Pancreas (tissue), 10 donors: Measurements from ENCODE around the gene MPLKIP. TPM values are rescaled to one million over a fixed set of nuclear protein-coding genes. Genes with fewer than 3 reads are reported as not detected.

Experiments used
- ATAC-seq, 4 donors: fragments of 200-7000 bp; cut with Tn5 transposase; one replicate each; pipeline versions ENCODE4 v1.8.0 to v1.9.1; 2020; ENCODE audit warnings: mild to moderate bottlenecking in 4 of 4, moderate library complexity in 4 of 4
- DNase-seq, 6 donors: peaks; one replicate each; pipeline ENCODE4 v3.0.0-alpha.2; 2020
- FAIRE-seq: peaks from 2 replicates; lab custom pipeline; 2012; peaks lifted over from hg19 to GRCh38; lab: Jason Lieb, UNC
- H3K27ac ChIP-seq, 4 donors: fragments of 200-600 bp; sonication (generic); 1 replicate in 3 of 4; 2 replicates in 1 of 4; pipeline versions ENCODE4 v1.5.0 to v1.8.0; 2020
- H3K27me3 ChIP-seq, 4 donors: fragments of 200-600 bp; one replicate each; pipeline ENCODE4 v1.8.0; 2021
- H3K36me3 ChIP-seq, 3 donors: fragments of 200-600 bp; sonication (generic) in 1 of 3; one replicate each; pipeline versions ENCODE4 v1.5.0 to v1.8.0; 2020 to 2021
- H3K4me1 ChIP-seq, 3 donors: fragments of 200-600 bp; one replicate each; pipeline ENCODE4 v1.8.0; 2021
- H3K4me3 ChIP-seq, 4 donors: fragments of 200-600 bp; sonication (generic) in 2 of 4; one replicate each; pipeline versions ENCODE4 v1.5.0 to v1.8.0; 2020 to 2021
- H3K9me3 ChIP-seq, 4 donors: fragments of 200-600 bp; one replicate each; pipeline ENCODE4 v1.8.0; 2021
- WGBS, 2 donors: extraction: QIAGEN DNeasy Blood & Tissue Kit; methylation state at CpG; one replicate each; pipeline ENCODE4 v1.1.7; 2013; 5-methylcytosine and 5-hydroxymethylcytosine counted together
- intact Hi-C, 3 donors: fragments of 100-400 bp; cut with DNase I; formaldehyde crosslinking; loops; one replicate each; pipeline versions ENCODE4 v1.11.1 to v1.14.2; 2022
- polyA plus RNA-seq, 2 donors: library from polyadenylated mRNA; stranded (reverse); fragments of 200-250 nt; gene quantifications; one replicate each; pipeline ENCODE4 v1.2.3, GENCODE V29; 2013
- total RNA-seq, 6 donors: library from RNA; stranded (reverse); fragmentation: NEBNext Ultra II Directional in 4 of 6; extraction: Animal tissue kit (Norgen Biotek cat#: 25700) in 4 of 6; gene quantifications; one replicate each; pipeline versions ENCODE4 v1.2.1 to v1.2.4, GENCODE V29; 2021 to 2023
- TF ChIP-seq, protein P1 (sequence below), 4 donors: fragments of 200-600 bp; sonication (generic) in 3 of 4; IDR thresholded peaks; one replicate each; pipeline versions ENCODE4 v1.5.0 to v1.8.0; 2021; ENCODE audit warnings: antibody characterized with exemption in 4 of 4
- donor health status: healthy with polysubstance abuse.
- donor health status: DM: no; HTN: no; CAD: no; lungs with moderate emphysema.
- donor health status: DM: no; HTN: no; CAD: no.
- donor health status: control.
- donor health status: control.
- donor health status: Bipolar disorder and iron deficiency.
- donor health status: DM: yes; HTN: yes; CAD: no.
- donor health status: DM: no; HTN: no; CAD: no.
- donor health status: DM: no; HTN: no; CAD: no.
- donor health status: DM: yes; HTN: yes; CAD: no.

MPLKIP gene
- total and polyA plus RNA-seq, 8 donors = 9.3 to 21.7 (median 15.1) TPM

- H3K4me1 ChIP-seq = no peaks in the 10 kb centered on the region
- no peak for DNase-seq
- no peaks in the 10 kb centered on the region for H3K9me3 ChIP-seq
- no peak for FAIRE-seq
- no peaks in the 10 kb centered on the region for H3K27me3 ChIP-seq
- WGBS, 2 donors = 89 to 93% methylated on average over 3 of the region's 3 CpGs
- H3K4me3 ChIP-seq = no peak overlapping the region
- TF ChIP-seq, protein P1, sequence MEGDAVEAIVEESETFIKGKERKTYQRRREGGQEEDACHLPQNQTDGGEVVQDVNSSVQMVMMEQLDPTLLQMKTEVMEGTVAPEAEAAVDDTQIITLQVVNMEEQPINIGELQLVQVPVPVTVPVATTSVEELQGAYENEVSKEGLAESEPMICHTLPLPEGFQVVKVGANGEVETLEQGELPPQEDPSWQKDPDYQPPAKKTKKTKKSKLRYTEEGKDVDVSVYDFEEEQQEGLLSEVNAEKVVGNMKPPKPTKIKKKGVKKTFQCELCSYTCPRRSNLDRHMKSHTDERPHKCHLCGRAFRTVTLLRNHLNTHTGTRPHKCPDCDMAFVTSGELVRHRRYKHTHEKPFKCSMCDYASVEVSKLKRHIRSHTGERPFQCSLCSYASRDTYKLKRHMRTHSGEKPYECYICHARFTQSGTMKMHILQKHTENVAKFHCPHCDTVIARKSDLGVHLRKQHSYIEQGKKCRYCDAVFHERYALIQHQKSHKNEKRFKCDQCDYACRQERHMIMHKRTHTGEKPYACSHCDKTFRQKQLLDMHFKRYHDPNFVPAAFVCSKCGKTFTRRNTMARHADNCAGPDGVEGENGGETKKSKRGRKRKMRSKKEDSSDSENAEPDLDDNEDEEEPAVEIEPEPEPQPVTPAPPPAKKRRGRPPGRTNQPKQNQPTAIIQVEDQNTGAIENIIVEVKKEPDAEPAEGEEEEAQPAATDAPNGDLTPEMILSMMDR (IDR thresholded peaks at IDR 0.05) = no peak
- no peak overlapping the region for H3K27ac ChIP-seq
- H3K36me3 ChIP-seq = no peaks in the 10 kb centered on the region
- intact Hi-C loops = no loop called here
- ATAC-seq = no peak
These were observed 32.9 kb upstream of the MPLKIP start for GRCh38 chr7:40167291-40167690.

- FAIRE-seq = no peak
These were observed 30.8 kb upstream of the MPLKIP start for GRCh38 chr7:40165216-40165615.

GRCh38 chr7:40162516-40162915 is 28.1 kb upstream of the MPLKIP start:
- ATAC-seq (no peak), FAIRE-seq (no peak), DNase-seq (no peak)
- TF ChIP-seq, protein P1 (IDR thresholded peaks at IDR 0.05) = no peak
- Histone ChIP-seq H3K36me3 (no peaks in the 10 kb centered on the region), H3K4me1 (no peaks in the 10 kb centered on the region), H3K9me3 (no peaks in the 10 kb centered on the region), H3K27ac (no peak overlapping the region), H3K27me3 (no peaks in the 10 kb centered on the region), H3K4me3 (no peak overlapping the region)
- intact Hi-C loops = no loop called here
- WGBS, 2 donors = 89 to 91% methylated on average over 2 of the region's 2 CpGs

More at GRCh38 chr7:40165216-40165615, 30.8 kb upstream of the MPLKIP start:
- Histone ChIP-seq H3K9me3 (no peaks in the 10 kb centered on the region), H3K4me3 (no peak overlapping the region), H3K27me3 (no peaks in the 10 kb centered on the region), H3K4me1 (no peaks in the 10 kb centered on the region), H3K27ac (no peak overlapping the region), H3K36me3 (no peaks in the 10 kb centered on the region)
- WGBS, 2 donors = 61% methylated on average over 1 of the region's 1 CpG
- TF ChIP-seq, protein P1 (IDR thresholded peaks at IDR 0.05) = no peak
- intact Hi-C loops = no loop called here
- DNase-seq = no peak
- ATAC-seq = no peak

- H3K27me3 ChIP-seq = no peaks in the 10 kb centered on the region
- no peaks in the 10 kb centered on the region for H3K36me3 ChIP-seq
- H3K4me1 ChIP-seq = no peaks in the 10 kb centered on the region
- no peak overlapping the region for H3K27ac ChIP-seq
- DNase-seq = no peak
- H3K4me3 ChIP-seq = no peak overlapping the region
- TF ChIP-seq, protein P1 (IDR thresholded peaks at IDR 0.05) = no peak
- no peak for FAIRE-seq
- intact Hi-C loops = no loop called here
- 75 to 83% methylated on average over 4 of the region's 4 CpGs for WGBS, 2 donors
- no peaks in the 10 kb centered on the region for H3K9me3 ChIP-seq
- ATAC-seq = no peak
These were observed 22.6 kb upstream of the MPLKIP start for GRCh38 chr7:40156988-40157387.

DNA sequence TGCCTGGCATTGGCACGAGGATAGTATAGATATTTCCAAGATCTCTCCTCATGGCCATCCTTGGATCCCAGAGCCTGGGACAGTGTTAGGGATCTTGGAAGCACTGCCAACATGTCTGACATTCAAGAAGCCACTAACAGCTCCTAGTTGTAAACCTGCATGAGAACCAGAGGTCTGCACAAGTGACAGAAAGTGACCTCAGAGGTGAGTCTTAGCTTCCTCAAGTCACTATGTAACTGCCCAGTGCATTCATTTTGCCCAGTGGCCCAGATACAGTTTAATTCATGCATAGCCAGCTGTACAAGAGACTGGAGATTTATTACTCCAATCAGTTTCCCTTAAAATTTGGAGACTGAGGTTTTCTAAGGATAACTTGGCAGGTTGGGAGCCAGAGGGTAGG is 17.1 kb upstream of the MPLKIP start:
- H3K36me3 ChIP-seq = no peaks in the 10 kb centered on the region
- FAIRE-seq (no peak), ATAC-seq (no peak), DNase-seq (no peak)
- TF ChIP-seq, protein P1 (IDR thresholded peaks at IDR 0.05) = no peak
- no peak overlapping the region for H3K4me3 ChIP-seq
- intact Hi-C loops = no loop called here
- H3K4me1 ChIP-seq = no peaks in the 10 kb centered on the region
- no peaks in the 10 kb centered on the region for H3K9me3 ChIP-seq
- WGBS, 2 donors = 85 to 93% methylated on average over 1 of the region's 1 CpG
- no peaks in the 10 kb centered on the region for H3K27me3 ChIP-seq
- no peak overlapping the region for H3K27ac ChIP-seq
